Fibroblast of gingiva (primary cell): ENCODE measurements around the gene NUBP2.
A peak's percentile ranks its signal among the peaks of the same experiment; 100 is the strongest.

ENCODE experiments used
- DNase-seq: peaks from one replicate; pipeline ENCODE4 v3.0.0-alpha.2; 2011; ENCODE audit warnings: low read depth

Gene NUBP2, protein sequence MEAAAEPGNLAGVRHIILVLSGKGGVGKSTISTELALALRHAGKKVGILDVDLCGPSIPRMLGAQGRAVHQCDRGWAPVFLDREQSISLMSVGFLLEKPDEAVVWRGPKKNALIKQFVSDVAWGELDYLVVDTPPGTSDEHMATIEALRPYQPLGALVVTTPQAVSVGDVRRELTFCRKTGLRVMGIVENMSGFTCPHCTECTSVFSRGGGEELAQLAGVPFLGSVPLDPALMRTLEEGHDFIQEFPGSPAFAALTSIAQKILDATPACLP

GRCh38 chr16:1782408-1783264, at the start of gene NUBP2, which contains the start of gene SPSB3:
Gene NUBP2, plus strand, starts transcription at chr16:1782960. Its CDS starts 61 bp downstream, at chr16:1783021.
Gene SPSB3, minus strand, starts transcription at chr16:1782571. Its CDS starts 1,088 bp downstream, at chr16:1781483.
- DNase-seq, result peak; percentile 100

GRCh38 chr16:1734123-1734522, 48.6 kb upstream of the NUBP2 start:
- no peak for DNase-seq

DNA sequence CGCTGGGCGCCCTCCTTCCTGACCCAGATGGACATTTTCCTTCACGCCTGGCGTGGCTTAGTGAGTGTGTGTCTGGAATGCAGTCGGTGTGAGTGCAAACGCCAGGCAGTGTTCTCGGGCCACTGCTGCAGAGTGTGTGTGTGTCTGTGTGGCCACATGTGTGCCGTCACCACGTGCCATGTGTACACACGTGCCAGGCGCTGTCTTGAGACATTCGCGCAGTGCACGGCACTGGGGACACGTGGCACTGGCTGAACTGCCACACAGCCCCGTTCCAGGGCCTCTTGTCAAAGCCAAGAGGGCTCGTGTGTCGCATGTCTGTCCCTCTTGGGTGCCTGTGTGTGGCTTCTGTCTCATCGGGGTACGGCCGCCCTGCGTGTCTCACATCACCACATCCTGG, 47.9 kb upstream of the NUBP2 start:
- DNase-seq, result no peak

DNA sequence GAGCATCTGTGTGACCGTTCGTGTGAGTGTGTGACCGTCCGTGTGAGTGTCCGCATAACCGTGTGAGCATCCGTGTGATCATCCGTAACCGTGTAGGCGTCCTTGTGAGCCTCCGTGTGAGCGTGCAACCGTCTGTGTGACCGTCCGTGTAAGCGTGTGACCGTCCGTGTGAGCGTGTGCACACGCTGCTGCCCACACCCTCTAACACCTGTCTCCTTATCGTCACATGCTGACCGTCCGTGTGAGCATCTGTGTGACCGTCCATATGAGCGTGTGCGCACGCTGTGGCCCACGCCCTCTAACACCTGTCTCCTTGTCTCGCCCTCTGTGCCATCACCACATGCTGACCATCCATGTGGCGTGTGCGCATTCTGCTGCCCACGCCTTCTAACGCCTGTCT, 42.5 kb upstream of the NUBP2 start:
- DNase-seq, result no peak

- DNase-seq, result no peak
Measured at GRCh38 chr16:1740781-1741490, 41.8 kb upstream of the NUBP2 start.

DNA sequence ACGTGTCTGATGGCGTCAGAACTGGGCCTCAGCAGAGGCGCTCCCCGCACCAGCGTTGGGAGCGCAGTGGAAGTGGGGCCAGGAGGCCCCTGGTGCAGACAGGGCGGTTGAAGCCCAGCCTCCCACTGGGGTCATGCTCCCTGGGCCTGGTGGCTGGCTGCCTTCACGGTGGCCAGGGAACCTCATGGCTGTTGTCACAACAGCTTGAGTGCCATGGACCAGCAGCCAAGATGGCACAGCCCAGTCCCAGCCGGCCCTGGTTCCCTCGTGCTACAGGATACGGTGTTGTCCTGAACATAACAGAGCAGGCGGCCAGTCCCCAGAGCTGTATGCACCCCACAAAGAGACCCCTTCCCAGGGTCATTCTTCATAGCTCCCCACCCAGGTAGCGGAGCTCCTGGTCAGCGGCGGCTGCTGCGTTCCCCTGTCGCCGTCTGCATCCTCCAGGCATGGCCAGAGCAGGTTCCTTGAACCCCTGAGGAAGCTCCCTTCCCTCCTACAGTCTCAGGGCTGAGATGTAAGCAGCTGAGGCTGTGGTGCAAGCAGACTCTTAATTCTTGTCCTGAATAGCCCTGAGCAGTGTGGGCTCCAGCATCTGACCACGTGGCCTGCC, 41.1 kb upstream of the NUBP2 start:
- DNase-seq, result no peak

GRCh38 chr16:1743376-1744337, 39.1 kb upstream of the NUBP2 start:
- no peak for DNase-seq

GRCh38 chr16:1744338-1744840, 38.4 kb upstream of the NUBP2 start:
- DNase-seq, result no peak

DNA sequence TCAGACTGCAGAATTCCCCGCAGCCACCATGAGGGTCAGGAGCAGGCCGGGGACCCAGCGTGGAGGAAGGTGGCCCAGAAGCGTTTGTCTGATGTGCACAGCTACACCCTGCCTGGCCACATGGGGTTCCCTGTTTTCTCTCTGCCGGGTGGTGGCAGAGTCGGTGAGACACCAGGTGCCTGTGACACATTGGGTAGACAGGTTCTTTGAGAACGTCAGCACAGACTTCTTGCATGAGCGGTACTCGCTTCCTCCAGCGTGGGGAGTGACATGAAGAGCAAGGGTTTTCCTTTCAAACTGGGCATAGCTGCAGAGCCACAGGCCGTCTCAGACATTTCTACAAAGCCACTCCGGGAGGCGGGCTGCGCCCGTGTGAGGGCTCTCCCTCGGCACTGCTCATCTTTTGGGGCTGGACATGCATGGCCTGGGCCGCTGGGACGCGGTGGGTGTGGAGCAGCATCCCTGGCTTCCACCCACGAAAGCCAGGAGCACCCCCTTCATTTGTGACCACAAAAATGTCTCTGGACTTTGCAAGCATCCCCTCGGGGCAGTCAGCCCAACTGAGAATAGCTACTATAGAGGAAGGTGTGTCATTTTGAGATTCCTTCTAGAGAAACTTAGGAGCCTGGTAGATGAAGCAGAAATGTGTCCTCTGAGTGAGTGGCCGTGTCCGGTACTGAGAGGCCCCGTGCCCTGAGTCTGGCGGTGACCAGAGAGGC, 37.4 kb upstream of the NUBP2 start:
- peak; percentile 38 for DNase-seq

GRCh38 chr16:1745900-1746692, 36.7 kb upstream of the NUBP2 start:
- DNase-seq, result peak; percentile 56

GRCh38 chr16:1746693-1747195, 36.0 kb upstream of the NUBP2 start:
- peak; percentile 24 for DNase-seq

- no peak for DNase-seq
Measured at GRCh38 chr16:1747934-1748333, 34.8 kb upstream of the NUBP2 start.

DNA sequence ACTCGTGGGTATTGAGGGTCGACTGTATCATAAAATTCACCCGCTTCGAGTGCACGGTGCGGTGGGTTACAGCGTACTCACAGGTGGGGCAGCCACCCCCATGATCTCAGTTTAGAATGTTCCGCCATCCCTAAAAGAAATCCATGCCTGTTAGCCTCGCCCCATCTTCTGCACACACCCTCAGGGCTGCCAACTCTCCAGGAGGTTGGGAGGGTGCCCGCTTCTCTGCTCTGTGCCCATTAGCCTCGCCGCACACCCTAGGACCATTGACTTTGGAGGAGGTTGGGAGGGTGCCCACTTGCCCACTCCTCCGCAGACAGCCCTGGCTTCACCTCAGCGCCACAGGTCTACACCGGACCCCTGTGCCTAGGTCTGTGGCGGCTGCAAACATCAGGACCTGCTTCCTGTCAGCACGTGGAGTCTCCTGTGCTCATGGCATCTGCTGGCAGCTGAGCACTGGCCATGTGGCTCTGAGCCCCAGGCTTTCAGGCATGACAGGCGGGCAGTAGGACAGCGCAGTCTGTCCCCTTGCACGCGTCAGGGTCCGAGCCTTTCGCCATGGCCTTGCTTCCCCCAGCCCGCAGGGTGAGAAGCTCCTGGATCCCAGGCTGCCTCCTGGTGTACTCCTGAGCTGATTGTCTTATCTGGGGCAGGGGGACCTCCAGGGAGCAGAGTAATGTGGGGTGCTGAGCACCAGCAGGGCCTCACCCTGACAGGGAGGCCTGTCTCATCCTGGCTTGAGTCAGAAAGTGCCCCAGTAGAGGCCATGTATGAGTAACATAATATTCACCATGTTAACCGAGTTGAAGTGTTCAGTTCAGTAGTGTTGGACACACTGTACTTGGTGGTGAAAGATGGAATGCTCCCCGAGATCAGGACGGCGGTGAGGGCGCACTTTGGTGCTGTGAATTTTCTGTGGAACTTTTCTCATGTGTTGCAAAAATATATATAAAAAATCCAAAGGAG, 33.3 kb upstream of the NUBP2 start:
- no peak for DNase-seq

DNA sequence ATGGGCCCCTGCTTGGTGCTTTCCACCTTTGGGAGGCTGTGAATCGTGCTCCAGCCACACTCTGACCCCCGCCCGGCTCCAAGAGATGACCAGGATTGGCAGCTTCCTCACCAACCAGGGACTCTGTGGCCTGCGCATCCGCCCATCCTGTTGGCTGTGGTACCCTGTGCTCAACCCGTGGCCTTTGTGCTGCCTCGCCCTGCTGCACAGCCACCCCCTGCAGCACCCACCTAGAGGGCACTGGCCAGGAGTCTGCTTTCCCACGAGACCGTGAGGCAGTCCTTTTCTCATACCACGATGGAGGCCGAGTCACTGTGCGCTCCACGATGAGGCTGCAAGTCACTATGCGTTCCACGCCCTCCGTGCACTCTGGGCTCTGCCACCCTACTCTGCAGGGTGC, 30.8 kb upstream of the NUBP2 start:
- no peak for DNase-seq

DNA sequence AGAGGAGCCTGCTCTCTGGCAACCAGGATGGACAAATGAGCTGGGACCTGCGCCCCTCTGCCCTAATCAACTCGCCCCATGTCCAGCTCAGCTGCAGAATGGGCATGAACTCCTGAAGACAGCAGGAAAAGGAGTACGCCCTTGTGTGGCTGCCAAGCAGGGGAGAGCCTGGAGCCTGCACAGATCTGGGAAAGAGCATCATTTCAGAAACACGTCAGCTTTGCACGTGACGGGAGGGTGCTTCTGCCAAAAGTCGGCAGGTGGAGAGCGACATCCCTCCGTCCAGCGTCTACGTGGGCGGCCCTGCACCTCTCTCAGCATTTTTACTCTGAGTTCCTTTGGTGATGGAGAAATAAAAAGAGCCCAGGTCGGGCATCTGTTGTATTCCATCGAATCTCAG, 29.9 kb upstream of the NUBP2 start:
- no peak for DNase-seq

DNA sequence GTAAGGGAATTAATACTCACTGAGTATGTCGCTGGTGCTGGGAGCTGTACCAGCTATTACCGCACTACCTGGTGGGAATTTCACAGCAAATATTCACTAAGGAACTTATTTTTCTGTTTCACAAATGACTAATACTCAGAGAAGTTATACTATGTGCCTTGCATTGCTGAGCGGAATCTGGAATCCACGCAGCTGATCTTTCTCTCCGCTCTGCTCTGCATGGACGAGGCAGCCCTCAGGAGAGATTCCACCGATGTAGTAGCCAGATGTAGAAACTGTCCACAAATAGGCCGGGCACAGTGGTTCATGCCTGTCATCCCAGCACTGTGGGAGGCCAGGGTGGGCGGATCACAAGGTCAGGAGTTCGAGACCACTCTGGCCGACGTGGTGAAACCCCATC, 28.6 kb upstream of the NUBP2 start:
- no peak for DNase-seq

- DNase-seq, result no peak
Measured at GRCh38 chr16:1757714-1758461, 24.9 kb upstream of the NUBP2 start.
